AG09309 (cell line): ENCODE measurements around the gene FLAD1.
"Not testable (repeated sequence)": the region's sequence is repeated elsewhere in the genome, so short reads cannot be mapped to it uniquely, and the experiment has no call there.

Experiments
- DNase-seq: peaks from one replicate; pipeline ENCODE4 v3.0.0-alpha.2; 2010; ENCODE audit warnings: low read depth
- H3K4me3 ChIP-seq: 2 replicates; pipeline ENCODE4 v1.5.1; 2011; ENCODE audit warnings: mild to moderate bottlenecking, low read depth, low read length, moderate library complexity; ENCODE audit not compliant: control insufficient read depth
- TF ChIP-seq, protein P1 (sequence below): IDR thresholded peaks from 2 replicates; pipeline ENCODE4 v1.5.1; 2011; ENCODE audit warnings: mild to moderate bottlenecking, low read depth, low read length, inconsistent platforms; ENCODE audit not compliant: insufficient read depth, control insufficient read depth; ENCODE audit errors: missing control alignments

Gene FLAD1

DNA sequence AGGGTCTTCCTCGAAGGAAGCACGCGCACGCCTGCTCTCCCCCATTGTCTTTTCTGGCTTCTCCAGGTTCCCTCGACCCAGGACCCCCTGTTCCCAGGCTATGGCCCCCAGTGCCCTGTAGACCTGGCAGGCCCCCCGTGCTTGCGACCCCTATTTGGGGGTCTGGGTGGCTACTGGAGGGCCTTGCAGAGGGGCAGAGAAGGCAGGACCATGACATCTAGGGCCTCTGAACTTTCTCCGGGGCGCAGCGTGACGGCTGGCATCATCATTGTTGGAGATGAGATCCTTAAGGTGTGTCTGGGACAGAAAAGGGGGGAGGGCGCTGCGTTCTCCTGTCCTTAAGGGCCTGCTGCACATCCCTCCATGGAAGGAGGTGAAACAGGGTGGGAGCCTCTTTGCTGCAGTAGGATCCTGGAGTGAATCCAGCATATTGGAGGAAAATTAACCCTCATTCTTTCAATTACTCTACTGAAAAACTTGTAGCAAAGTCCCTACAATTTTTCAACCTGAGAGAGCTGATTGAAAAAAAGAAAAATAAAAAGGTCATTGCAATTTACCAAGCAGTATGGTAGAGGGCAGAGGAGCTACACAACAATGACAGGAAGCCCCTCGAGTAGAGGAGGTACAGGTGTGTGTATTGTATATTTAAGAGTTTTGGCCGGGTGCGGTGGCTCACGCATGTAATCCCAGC is 777 bp downstream of the FLAD1 start:
- TF ChIP-seq, protein P1, sequence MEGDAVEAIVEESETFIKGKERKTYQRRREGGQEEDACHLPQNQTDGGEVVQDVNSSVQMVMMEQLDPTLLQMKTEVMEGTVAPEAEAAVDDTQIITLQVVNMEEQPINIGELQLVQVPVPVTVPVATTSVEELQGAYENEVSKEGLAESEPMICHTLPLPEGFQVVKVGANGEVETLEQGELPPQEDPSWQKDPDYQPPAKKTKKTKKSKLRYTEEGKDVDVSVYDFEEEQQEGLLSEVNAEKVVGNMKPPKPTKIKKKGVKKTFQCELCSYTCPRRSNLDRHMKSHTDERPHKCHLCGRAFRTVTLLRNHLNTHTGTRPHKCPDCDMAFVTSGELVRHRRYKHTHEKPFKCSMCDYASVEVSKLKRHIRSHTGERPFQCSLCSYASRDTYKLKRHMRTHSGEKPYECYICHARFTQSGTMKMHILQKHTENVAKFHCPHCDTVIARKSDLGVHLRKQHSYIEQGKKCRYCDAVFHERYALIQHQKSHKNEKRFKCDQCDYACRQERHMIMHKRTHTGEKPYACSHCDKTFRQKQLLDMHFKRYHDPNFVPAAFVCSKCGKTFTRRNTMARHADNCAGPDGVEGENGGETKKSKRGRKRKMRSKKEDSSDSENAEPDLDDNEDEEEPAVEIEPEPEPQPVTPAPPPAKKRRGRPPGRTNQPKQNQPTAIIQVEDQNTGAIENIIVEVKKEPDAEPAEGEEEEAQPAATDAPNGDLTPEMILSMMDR = no peak
- H3K4me3 ChIP-seq = peak overlapping the region; percentile 79
- DNase-seq = no peak

DNA sequence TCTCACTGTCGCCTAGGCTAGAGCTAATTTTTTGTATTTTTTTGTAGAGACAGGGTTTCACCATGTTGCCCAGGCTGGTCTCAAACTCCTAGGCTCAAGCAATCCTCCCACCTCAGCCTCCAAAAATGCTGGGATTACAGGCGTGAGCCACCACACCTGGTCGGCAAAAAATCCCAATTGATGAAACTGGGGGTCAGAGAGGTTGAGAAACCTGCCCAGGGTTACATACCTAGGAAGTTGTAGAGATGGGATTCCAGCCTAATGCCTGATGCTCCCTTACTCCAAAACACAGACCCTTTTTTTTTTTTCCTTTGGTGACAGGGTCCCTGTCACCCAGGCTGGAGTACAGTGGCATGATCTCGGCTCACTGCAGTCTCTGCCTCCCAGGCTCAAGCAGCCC is 3.6 kb downstream of the FLAD1 start:
- H3K4me3 ChIP-seq, DNase-seq: not testable (repeated sequence)

DNA sequence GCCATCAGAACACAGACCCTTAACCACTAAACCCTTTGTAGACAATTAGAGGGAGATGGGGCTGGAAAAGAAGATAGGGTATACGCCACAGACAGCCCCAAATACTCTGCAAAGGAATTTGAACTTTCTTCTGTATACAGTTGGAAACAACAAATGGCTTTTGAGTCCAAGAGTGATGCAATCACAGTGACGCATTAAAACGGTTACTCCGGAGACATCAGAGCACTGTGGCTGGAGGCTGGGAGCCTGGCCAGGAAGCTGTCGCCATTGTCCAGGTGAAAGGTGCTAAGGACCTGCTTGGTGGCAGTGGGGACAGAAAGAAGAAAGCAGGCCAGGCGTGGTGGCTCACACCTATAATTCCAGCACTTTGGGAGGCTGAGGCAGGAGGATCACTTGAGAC is 4.2 kb downstream of the FLAD1 start:
- no peak overlapping the region for H3K4me3 ChIP-seq
- no peak for DNase-seq
- TF ChIP-seq, protein P1 = no peak

DNA sequence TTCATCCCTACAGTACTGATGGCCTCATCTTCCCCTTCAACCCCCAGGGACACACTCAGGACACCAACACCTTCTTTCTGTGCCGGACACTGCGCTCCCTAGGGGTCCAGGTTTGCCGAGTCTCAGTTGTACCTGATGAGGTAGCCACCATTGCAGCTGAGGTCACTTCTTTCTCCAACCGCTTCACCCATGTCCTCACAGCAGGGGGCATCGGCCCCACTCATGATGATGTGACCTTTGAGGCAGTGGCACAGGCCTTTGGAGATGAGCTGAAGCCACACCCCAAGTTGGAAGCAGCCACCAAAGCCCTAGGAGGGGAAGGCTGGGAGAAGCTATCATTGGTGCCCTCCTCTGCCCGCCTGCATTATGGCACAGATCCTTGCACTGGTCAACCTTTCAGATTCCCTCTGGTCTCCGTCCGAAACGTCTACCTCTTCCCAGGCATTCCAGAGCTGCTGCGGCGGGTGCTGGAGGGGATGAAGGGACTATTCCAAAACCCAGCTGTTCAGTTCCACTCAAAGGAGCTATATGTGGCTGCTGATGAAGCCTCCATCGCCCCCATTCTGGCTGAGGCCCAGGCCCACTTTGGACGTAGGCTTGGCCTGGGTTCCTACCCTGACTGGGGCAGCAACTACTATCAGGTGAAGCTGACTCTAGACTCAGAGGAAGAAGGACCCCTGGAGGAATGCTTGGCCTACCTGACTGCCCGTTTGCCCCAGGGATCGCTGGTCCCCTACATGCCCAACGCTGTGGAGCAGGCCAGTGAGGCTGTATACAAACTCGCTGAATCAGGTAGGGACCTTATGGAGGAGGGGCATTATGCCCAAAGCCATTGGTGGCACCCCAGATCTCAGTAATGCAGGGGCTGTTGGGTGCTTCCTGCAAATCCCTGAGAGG is 5.2 kb downstream of the FLAD1 start:
- DNase-seq = no peak
- TF ChIP-seq, protein P1 = no peak
- H3K4me3 ChIP-seq = no peak overlapping the region

DNA sequence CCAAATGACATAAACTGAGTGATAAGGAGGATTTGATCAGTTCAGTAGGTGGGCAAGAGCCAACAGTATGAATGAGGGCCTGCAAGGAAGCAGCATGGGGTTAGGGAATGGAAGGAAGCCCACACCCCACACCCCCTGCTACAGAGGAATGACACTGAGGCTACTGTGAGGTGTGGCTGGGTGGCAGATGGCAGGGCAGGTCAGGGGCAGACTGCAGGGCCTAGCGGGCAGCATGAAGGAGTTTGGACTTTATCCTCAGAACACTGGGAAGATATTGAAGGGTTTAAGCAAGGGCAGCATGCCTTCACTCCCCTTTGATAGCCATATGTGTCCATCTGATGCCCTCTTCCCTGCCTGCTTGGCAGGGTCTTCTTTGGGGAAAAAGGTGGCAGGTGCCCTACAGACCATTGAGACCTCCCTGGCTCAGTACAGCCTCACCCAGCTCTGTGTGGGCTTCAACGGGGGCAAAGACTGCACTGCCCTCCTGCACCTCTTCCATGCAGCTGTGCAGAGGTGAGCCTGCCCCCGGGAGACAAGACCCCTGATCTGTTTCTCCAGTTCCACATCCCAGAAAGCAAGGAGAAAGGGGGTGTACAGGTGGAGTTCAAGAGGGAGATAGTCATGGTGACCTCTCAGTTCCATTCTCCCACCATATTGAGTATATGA is 6.2 kb downstream of the FLAD1 start:
- no peak for DNase-seq
- TF ChIP-seq, protein P1 = no peak
- H3K4me3 ChIP-seq = no peak overlapping the region

DNA sequence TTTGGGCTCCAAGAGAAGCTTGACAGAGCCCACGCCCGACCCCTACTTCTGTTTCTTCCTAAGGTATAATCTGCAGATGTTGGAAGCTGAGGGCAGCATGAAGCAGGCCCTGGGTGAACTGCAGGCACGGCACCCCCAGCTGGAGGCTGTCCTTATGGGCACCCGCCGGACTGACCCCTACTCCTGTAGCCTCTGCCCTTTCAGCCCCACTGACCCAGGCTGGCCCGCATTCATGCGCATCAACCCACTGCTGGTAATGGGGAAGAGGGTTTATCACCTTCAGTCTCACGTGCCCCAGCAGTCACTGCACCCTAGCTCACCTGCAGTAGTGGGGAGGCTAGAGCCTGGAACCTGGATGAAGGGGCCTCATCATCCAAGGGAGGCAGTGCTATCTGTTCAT is 7.1 kb downstream of the FLAD1 start:
- DNase-seq = no peak
- TF ChIP-seq, protein P1 = no peak
- H3K4me3 ChIP-seq = no peak overlapping the region
